K562 (cell line): ENCODE data around the gene HSD3B7. TPM values are rescaled to one million over a fixed set of nuclear protein-coding genes. Genes with fewer than 3 reads are reported as not detected.

Source experiments
- CC2D1A ChIP-seq: fragments of 450-650 bp; IDR thresholded peaks from 2 replicates; pipeline ENCODE4 v1.6.1; 2017; ENCODE audit warnings: mild to moderate bottlenecking
- CTBP1 ChIP-seq: fragments of 450-650 bp; IDR thresholded peaks from 2 replicates; pipeline ENCODE4 v1.6.1; 2016; ENCODE audit warnings: borderline replicate concordance
- GATA2 ChIP-seq: sonication (generic); formaldehyde crosslinking; IDR thresholded peaks from 2 replicates; pipeline ENCODE4 v1.4.0; 2020; ENCODE audit warnings: mild to moderate bottlenecking, missing genetic modification reagents
- HCFC1 ChIP-seq: IDR thresholded peaks from 2 replicates; pipeline ENCODE4 v1.6.1; 2012; ENCODE audit warnings: low read depth, low read length, improper control_type of control experiment
- IRF2 ChIP-seq: sonication (generic); formaldehyde crosslinking; IDR thresholded peaks from 2 replicates; pipeline ENCODE4 v1.8.1; 2022; ENCODE audit warnings: mild to moderate bottlenecking, missing genetic modification reagents
- JUNB ChIP-seq: fragments of 450-650 bp; formaldehyde crosslinking; conservative IDR thresholded peaks from 2 replicates; pipeline ENCODE4 v1.4.0; 2020; ENCODE audit warnings: mild to moderate bottlenecking
- KLF16 ChIP-seq: IDR thresholded peaks from 2 replicates; pipeline ENCODE4 v1.6.1; 2016; ENCODE audit warnings: antibody characterized with exemption
- MAZ ChIP-seq, 2 experiments: fragments of 450-650 bp in 1 of 2; sonication (generic) in 1 of 2; formaldehyde crosslinking; IDR thresholded peaks in 1 of 2; conservative IDR thresholded peaks in 1 of 2; 2 replicates each; pipeline versions ENCODE4 v1.4.0 to v1.5.0; 2020; ENCODE audit warnings: mild to moderate bottlenecking in 1 of 2, missing genetic modification reagents in 1 of 2
- MEF2A ChIP-seq: IDR thresholded peaks from 2 replicates; pipeline ENCODE4 v1.6.1; 2011; ENCODE audit warnings: low read depth, mild to moderate bottlenecking, low read length, moderate library complexity; ENCODE audit not compliant: control insufficient read depth
- NFE2L1 ChIP-seq: fragments of 450-650 bp; IDR thresholded peaks from 2 replicates; pipeline ENCODE4 v1.6.1; 2016; ENCODE audit warnings: missing genetic modification characterization, low read depth, mild to moderate bottlenecking, missing compliant biosample characterization, moderate library complexity, borderline replicate concordance
- NR0B1 ChIP-seq: fragments of 450-650 bp; IDR thresholded peaks from one replicate; pipeline ENCODE4 v1.6.1; 2018; ENCODE audit warnings: mild to moderate bottlenecking, moderate library complexity; ENCODE audit not compliant: partially characterized antibody
- PBX2 ChIP-seq, 2 experiments: IDR thresholded peaks in 1 of 2; conservative IDR thresholded peaks in 1 of 2; 2 replicates each; pipeline ENCODE4 v1.6.1; 2016; ENCODE audit warnings: low read depth in 2 of 2, mild to moderate bottlenecking in 1 of 2, missing compliant biosample characterization in 1 of 2, missing genetic modification characterization in 1 of 2, moderate library complexity in 1 of 2
- POLR3A ChIP-seq: IDR thresholded peaks from 2 replicates; pipeline ENCODE4 v1.6.1; 2011; ENCODE audit warnings: borderline replicate concordance, mild to moderate bottlenecking, moderate library complexity; ENCODE audit not compliant: insufficient read length, insufficient read depth; ENCODE audit errors: extremely low read depth
- PTRF ChIP-seq: fragments of 450-650 bp; IDR thresholded peaks from 2 replicates; pipeline ENCODE4 v1.6.1; 2016; ENCODE audit warnings: mild to moderate bottlenecking, missing genetic modification characterization, missing compliant biosample characterization
- TSC22D4 ChIP-seq: fragments of 450-650 bp; IDR thresholded peaks from 2 replicates; pipeline ENCODE4 v1.6.1; 2016; ENCODE audit warnings: missing genetic modification characterization, missing biosample characterization, control low read depth
- XRCC4 ChIP-seq: IDR thresholded peaks from one replicate; pipeline ENCODE4 v1.6.1; 2011; ENCODE audit not compliant: insufficient read depth, insufficient read length; ENCODE audit errors: extremely low read depth
- ZNF431 ChIP-seq: sonication (generic); formaldehyde crosslinking; IDR thresholded peaks from 2 replicates; pipeline ENCODE4 v1.8.0; 2022; ENCODE audit warnings: mild to moderate bottlenecking, missing genetic modification reagents
- ZNF444 ChIP-seq: fragments of 250-450 bp; sonication (Bioruptor Pico); IDR thresholded peaks from 2 replicates; pipeline ENCODE4 v1.4.0; 2020; ENCODE audit warnings: mild to moderate bottlenecking, moderate library complexity
- ZSCAN32 ChIP-seq: fragments of 450-650 bp; formaldehyde crosslinking; IDR thresholded peaks from 2 replicates; pipeline ENCODE4 v1.4.0; 2020; ENCODE audit warnings: mild to moderate bottlenecking, moderate library complexity
- polyA plus RNA-seq, 8 experiments: library from polyadenylated mRNA; depleted of rRNA in 4 of 8; stranded (reverse) in 5 of 8; unstranded in 3 of 8; fragments of >200 nt; fragmentation: Nextera tagmentation in 2 of 8; fragmentation: Illumina TruSeq in 1 of 8; extraction: Ambion mirVana in 2 of 8; extraction: Trizol in 1 of 8; gene quantifications; 2 replicates each; pipeline versions ENCODE4 v1.2.1 to v1.2.3, GENCODE V29; 2011 to 2014; ENCODE audit warnings: inconsistent platforms in 1 of 8, missing spikeins in 1 of 8
- total RNA-seq, 7 experiments: library from RNA; depleted of rRNA in 6 of 7; stranded (reverse); fragments of >200 nt in 6 of 7; fragmentation: Illumina TruSeq in 2 of 7; extraction: Trizol in 2 of 7; gene quantifications; 2 replicates each; pipeline versions ENCODE4 v1.2.1 to v1.2.3, GENCODE V29; 2011 to 2021; ENCODE audit warnings: low replicate concordance in 1 of 7
- TF ChIP-seq, protein P1 (sequence below): fragments of 200-800 bp; sonication (Bioruptor generic); IDR thresholded peaks from 2 replicates; pipeline ENCODE4 v1.6.1; 2017; ENCODE audit warnings: missing genetic modification characterization, missing compliant biosample characterization

HSD3B7 gene
- total and polyA plus RNA-seq, 9 of the 15 experiments (the other 6 are each of a cell fraction or from before 2014, with no cell fraction given), result 5.4 to 49.1 (median 23.0) TPM

DNA sequence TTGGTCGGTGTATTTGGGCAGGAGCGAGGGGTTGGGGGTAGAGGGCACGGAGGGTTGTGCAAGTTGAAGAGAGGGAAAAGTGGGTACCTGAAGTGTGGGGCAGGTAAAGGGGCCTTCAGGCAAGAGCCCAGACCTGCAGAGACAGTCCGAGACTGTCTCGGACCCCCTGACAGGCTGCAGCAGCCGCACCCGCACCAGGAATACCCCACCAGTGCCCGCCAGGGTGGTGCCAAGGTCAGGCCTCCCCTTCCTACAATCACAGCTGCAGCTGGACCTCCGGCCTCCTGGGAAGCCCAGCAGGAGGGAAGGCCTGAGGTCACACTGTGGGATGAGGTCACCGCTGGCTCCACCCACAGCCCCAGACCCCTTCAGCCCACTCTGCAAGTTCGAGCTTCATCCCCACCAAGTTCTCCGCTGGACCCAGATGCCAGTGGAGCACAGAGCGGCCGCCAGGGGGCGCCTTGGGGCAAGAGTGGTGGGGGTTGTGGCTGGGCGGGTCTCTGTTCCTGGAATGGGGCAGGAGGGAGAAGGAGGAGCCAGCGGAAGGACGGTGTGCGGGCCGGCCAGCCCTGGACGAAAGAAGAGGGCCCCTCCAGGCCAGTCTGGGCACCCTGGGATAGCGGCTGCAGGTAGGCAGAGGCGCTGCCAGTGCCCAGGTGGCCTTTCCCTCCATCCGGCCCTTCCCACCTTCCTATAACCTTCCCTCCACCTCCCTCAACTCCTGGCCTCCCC is at the start of gene HSD3B7 (continued):
- TF ChIP-seq, protein P1, sequence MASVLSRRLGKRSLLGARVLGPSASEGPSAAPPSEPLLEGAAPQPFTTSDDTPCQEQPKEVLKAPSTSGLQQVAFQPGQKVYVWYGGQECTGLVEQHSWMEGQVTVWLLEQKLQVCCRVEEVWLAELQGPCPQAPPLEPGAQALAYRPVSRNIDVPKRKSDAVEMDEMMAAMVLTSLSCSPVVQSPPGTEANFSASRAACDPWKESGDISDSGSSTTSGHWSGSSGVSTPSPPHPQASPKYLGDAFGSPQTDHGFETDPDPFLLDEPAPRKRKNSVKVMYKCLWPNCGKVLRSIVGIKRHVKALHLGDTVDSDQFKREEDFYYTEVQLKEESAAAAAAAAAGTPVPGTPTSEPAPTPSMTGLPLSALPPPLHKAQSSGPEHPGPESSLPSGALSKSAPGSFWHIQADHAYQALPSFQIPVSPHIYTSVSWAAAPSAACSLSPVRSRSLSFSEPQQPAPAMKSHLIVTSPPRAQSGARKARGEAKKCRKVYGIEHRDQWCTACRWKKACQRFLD, result no peak
- TF ChIP-seq CTBP1 (peak; percentile 50; the same call in 1 of the 2 replicates), CC2D1A (peak; percentile 48; the same call in 1 of the 2 replicates), MAZ (CRISPR knock-in tag; conservative IDR thresholded peaks at IDR 0.05 in 1 of 2, IDR thresholded peaks at IDR 0.05 in 1 of 2) (peak; percentile 86 to 97), ZNF431 (CRISPR knock-in tag) (no peak), NR0B1 (no peak), XRCC4 (no peak), GATA2 (CRISPR knock-in tag) (no peak), JUNB (CRISPR knock-in tag) (no peak), KLF16 (0 out of 2 replicates have a peak, but pooled peaks have one; percentile 41), HCFC1 (peak; percentile 55), NFE2L1 (tag) (no peak), IRF2 (no peak), ZSCAN32 (no peak), MEF2A (0 out of 2 replicates have a peak, but pooled peaks have one; percentile 12), PBX2 (CRISPR knock-in tag; IDR thresholded peaks at IDR 0.05; ENCODE audit: low read depth) (no peak), PBX2 (tag; conservative IDR thresholded peaks at IDR 0.05; ENCODE audit: low read depth) (no peak), TSC22D4 (tag) (no peak), PTRF (tag) (no peak), POLR3A (no peak), ZNF444 (CRISPR knock-in tag) (no peak)
